GM19238 (cell line): ENCODE results near the gene GNL3L.
"Not testable (repeated sequence)": the region's sequence is repeated elsewhere in the genome, so short reads cannot be mapped to it uniquely, and the experiment has no call there.

ENCODE experiments used
- DNase-seq: peaks from one replicate; pipeline ENCODE4 v3.0.0; 2011; ENCODE audit warnings: low spot score; ENCODE audit not compliant: insufficient read length

The GNL3L gene, protein sequence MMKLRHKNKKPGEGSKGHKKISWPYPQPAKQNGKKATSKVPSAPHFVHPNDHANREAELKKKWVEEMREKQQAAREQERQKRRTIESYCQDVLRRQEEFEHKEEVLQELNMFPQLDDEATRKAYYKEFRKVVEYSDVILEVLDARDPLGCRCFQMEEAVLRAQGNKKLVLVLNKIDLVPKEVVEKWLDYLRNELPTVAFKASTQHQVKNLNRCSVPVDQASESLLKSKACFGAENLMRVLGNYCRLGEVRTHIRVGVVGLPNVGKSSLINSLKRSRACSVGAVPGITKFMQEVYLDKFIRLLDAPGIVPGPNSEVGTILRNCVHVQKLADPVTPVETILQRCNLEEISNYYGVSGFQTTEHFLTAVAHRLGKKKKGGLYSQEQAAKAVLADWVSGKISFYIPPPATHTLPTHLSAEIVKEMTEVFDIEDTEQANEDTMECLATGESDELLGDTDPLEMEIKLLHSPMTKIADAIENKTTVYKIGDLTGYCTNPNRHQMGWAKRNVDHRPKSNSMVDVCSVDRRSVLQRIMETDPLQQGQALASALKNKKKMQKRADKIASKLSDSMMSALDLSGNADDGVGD

DNA sequence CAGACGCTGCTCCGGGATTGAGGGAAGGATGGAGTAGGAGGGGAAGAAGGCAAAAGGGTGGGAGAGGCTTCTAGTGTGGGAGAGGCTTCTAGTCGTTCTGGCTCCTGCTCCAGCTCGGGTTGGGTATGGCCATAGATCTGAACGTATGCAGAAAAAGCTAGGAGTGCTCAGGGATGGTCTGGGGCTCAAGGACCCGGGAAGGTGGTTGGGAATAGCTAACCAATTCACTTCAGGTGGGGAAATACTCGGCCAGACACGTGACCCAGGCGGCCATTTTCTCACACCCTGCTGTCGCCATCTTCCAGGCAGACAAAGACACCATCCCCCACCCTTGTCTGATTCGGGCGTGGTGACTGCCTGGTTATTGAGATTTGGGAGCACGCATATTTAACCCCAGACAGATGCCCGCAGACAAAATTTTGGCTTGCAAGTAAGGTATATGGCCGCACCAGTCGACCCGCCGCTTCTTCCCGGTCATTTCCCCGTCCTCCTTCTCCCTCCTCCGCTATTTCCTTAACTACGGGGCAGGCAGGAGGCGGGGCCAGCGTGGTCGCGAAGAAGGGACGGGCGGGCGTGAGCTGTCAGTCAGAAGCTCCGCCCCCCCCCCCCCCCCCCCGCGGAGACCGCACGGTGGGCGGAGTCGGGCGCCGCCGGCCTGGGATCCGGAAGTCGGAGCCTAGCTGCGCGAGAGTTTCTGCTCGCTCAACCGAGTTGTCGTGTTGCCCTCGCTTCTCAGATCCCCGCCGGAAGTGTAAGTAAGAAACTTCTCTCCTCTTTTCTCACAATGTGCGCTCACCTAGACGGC lies at the start of gene GNL3L:
GNL3L (plus strand) TSS at position 668 of the 805 bp plus-strand sequence. CDS start 2,348 bp downstream, outside the sequence.
- DNase-seq, result peak; percentile 63

DNA sequence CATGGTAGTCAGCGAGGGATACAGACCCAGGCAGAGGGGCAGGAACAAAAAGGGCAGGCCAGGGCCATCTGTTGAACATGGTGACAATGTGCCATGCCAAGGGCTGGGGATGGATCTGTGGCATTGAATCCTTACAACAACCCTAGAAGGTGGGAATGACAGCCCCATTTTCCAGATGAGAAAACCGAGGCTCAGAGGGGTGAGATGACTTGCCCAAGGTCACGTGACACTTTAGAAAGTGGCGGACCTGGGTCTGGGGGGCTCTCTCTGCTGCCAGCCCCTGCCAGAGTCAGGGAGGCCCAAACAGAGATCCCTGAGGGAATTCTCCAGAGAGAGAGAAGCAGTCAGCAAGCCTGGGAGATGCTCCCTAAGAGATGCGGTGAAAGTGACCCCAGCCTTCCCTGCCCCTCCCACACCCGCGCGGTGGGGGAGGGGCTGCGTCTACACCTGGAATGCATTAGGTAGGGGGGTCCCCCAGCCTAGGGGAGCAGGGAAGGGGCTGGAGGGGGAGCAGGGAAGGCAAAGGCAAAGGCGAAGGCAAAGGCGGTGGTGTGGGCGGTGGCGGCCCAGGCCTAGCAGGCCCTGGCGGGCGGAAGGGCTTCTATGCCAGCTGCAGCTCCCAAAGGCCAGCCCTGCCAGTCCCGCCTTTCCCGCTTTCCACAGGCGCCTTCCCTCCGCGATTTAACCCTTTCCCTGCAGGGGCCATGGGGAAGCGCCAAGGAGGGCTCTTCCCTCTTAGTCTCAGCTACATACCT lies 47.0 kb upstream of the GNL3L start:
- no peak for DNase-seq

DNA sequence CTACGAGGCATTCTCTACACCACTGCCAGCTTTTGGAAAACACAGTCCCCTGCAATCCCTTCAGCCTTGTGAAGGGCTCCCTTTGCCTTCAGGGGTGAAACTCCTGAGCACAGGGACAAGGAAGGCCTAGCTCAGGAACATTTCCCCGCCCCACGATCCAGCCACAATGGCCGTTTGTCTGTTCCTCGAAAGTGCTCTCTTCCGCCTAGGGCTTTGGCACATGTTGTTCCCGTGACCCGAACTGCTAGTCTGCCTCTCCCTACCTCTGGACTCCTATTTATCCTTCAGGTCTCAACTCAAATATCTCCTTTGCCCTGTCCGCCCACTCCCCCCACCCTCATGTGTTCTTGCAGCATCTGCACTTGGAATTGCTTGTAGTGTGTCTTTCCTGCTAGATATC lies 46.1 kb upstream of the GNL3L start:
- DNase-seq, result no peak

DNA sequence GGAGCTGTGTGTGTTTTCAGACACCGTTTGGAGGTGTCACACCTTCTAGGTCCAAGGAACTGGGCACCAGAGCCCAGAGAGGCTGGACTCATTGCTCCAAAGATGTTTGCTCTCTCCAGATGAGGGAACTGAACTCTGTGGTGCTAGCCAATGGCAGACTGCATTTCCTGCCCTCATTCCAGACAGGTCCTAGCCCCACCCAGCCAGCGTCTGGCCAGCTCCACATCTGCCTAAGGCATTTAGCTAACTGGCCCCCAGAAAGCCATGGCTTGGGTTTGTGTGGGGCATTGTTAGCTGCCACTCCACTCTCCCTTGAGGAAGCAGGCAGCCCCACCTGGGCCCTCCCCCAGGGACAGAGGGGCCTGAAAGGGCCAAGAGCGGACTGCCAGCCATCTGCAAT lies 45.4 kb upstream of the GNL3L start:
- DNase-seq, result no peak

DNA sequence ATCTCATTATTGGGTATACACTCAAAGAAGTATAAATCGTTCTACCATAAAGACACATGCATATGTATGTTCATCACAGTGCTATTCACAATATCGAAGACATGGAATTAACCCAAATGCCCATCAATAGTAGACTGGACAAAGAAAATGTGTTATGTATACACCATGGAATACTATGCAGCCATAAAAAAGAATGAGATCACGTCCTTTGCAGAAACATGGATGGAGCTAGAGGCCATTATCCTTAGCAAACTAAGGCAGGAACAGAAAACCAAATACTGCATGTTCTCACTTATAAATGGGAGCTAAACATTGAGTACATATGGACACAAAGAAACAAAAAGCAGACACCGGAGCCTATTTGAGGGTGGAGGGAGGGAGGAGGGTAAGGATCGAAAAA lies 40.2 kb upstream of the GNL3L start:
- not testable (repeated sequence) for DNase-seq

DNA sequence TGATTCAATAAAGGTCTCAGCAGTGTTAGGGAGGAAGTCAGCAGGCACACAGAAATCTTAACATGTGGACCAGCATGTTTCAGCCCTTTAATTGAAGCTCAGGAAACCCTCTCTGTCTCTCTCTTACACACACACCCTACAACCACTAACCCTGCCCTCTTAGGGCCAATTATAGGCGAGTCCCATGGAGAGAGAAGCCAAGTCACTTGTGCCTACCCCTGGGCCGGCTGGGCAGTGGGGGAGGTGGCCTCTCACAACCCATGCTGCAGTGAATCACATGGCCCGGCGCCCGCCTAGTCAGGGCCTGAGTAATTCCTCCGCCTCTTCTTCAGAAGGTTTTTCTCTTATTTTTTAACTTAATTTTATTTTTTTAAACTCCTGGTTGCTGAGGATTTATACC lies 37.7 kb upstream of the GNL3L start:
- DNase-seq, result no peak

DNA sequence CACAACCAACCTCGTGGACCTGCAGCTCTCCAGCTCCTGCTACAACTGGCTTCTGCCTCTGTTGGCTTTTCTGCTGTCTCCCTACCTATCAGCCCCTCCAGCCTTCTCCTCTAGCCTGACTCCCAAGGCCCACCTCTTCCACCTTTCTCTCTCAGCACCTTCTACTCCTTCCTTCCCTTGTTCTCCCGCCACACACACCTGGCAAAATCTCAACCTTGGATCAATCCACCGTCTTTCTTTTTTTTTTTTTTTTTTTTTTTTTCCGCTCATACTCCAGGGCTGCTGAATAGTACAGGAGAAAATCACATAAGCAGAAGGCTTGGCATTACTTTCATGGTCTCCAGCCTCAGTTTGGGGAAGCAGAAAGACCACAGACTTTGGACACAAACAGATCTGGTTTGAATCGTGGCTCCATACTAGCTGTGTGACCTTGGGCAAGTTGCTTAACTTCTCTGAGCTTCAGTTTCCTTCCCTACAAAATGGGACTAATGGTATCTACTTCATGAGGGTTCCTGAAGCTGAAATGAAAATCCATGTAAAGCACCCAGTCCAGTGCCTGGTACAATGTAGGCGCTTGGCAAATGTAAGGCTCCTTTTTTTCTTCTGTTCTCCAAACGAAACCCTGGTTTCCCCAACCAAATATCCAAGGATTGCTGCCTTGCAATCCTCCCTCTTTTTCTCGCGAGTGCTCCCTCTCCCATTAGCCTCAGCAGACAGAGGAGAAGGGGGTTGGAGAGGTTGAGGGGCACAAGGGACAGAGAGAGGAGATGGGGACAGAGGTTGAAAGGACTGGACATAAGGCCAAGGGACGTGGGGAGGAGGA lies 35.6 kb upstream of the GNL3L start:
- no peak for DNase-seq

DNA sequence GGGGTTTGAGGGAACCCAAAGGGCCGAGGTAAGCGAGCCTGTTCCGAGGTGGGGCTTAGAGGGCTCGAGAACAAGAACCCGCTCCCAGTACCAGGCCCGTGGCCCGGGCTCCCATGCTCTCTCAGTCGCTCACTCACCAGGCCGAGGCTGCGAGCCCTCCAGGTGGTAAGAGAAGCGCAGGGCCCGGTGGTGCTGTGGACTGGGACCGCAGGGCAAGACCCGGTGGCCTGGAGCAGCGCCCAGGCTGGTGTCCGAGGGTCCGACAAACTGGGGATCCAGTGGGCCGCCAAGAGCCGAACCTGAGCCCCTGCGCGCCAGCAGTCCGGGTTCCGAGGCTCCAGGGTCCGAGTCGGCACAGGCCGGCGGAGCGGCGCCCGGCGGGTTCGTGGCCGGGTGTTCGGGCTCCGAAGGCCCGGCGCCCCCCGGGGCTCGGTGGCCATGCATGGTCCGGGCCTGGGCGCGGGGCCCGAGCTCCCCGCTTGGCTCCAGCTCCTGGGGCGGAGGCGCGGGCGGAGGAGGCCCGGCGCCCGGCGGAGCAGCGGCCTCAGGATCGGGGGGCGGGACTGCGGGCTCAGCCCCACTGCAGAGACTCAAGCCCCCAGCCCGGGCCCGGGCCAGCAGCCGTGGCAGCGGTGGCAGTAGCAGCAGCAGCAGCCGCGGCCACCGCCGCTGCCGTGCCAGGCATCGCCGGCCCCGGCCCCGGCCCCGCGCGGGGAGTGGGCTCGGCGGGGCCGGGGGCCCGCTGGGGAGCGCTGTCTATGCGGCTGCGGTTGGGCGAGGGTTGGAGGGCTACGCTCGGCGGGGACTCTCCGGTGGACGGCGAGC lies 34.8 kb upstream of the GNL3L start:
- no peak for DNase-seq

DNA sequence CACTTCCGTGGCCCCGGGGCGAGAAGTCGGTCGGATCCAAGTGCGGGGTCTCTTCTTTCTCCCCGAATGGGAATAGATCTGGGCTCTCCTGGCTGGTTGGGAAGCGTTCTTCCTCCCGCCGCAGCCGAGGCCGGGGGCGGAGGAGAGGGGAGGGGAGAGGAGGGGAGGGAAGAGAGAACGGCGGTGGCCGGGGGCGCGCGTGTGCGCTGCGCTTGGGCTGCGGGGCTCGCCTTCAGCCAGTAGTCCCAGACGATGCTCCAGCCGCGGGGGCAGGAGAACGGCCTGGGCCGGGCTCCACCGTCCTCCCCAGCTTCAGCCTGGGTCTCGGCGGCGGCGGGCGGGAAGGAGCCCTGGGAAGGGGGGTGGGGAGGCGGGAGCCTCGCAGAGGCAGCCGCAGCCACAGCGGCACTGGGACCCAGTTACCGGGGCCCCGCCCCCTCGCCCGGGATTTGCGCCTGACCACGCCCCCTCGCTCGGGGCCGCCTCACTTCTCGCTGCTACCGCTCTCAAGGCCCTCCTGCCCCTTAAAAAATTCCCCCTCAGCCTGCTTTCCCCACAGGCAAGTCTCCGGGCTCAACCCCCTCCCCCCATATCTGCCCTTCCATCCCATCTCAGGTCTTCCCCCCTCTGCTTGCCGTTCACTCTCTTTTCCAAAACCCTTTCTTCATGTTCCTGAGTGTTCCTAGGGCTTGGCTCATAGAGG lies 34.1 kb upstream of the GNL3L start, which contains the start of gene FGD1:
FGD1 (minus strand) TSS at position 421 of the 703 bp plus-strand sequence. CDS start 802 bp downstream, outside the sequence.
- peak; percentile 27 for DNase-seq

DNA sequence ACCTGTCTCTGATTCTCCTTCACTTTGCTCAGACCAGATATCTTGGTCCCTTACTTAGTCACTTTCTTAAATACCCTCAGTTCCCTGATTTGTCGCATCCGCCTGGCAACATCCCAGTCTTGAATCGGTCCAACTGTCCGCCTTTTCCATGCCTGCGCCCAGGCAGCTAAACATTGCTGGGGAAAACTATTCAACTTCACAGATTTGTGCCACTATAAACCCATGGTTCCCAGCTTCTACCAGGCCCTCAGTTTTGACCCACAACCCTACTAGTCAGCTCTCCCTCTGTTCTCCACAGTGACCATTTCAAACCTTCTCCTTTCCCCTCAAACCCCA lies 33.5 kb upstream of the GNL3L start:
- no peak for DNase-seq

DNA sequence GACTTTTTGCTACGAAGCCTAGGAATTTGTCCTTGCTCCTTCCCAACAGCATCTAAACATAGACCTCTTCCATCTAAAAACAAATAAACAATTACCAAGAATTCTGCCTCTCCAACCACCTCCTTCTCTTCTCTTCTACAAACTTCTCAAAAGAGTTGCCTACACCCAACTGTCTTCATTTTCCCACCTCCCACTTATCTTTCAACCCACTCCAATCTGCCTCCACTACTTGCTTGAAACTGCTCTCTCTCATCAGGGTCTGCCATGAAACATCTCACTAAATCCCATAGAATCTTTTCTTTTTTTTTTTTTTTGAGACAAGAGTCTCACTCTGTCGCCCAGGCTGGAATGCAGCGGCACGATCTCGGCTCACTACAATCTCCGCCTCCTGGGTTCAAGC lies 33.1 kb upstream of the GNL3L start:
- DNase-seq, result no peak

DNA sequence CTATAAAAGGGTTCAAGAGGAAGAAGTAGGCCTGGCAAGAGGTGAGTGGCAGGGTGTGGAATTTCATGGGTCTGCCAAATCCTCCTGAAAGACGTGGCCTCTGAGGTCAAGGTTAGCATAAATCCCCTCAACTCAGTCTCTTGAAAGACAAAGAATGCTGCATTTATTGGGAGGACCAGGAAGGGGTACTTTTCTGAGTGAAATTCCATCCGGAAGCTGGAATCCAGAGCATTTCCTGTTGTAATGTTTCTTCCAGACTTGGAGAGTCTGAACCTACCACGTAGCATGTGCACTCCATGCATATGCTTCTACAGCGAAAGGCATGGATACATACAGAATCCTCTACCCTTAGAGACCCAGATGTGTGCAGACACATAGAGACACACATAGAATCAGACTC lies 20.6 kb upstream of the GNL3L start:
- DNase-seq, result no peak

DNA sequence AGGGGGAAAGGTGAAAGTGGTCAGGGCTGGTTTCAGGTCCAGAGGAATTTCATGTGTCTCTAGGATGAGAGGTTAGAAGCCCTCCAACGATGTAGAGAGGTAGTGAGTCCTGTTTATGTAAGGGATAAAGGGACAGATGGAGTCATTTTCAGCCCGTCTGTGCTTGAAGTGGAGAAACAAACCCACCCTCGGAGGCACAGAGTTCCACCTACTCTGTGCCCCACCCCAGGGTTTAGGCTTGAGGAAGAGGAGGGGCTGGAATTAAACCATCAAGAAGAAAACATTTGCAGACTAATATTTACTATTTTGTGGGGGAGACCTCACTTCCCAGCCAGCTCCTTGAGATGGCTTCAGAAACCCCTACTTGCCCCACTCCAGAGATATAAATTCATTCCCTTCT lies 868 bp upstream of the GNL3L start:
- DNase-seq, result no peak

DNA sequence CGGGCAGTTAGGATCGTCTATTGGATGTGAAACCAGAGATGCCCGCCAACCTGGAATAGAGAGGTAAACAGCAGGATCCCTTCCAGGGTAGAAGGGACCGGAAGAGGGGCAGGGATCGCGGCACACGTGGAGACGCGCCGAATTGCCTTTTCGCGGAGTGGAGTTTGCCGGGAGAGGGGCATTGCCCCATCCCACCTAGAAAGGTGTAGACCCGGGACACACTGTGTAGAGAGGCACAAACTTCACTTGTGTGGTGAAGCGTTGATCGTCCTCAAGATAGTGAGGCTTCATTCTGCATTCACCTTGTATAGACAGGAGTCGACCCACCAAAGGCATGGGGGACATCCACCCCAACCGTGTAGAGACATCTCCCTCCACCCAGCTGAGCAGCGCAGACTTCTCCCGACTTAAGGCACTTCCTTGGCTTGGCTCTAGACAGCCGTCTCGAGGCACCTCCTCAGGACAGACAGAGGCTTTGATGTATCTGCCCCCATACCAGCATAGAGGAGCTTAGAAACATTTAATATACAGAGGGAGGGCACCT lies 410 bp downstream of the GNL3L start:
- no peak for DNase-seq

DNA sequence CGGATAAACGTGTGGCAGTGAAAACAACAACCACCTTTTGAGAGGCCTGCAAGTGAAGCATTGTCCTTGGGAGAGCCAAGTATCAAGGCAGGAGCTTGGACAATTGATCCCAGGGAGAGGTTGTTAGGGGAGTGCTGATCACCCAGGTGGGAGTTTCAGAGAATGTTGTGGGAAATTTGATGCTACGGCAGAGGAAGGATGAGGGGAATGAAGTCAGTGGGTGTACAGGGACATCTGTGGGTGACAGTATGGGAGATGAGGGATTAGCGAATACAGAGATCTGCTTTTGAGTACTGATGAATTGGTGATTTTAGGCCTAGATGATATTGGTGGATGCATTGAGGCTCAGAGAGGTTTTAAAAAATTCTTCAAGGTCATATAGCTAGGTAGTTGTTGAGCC lies 4.3 kb downstream of the GNL3L start:
- DNase-seq, result no peak

DNA sequence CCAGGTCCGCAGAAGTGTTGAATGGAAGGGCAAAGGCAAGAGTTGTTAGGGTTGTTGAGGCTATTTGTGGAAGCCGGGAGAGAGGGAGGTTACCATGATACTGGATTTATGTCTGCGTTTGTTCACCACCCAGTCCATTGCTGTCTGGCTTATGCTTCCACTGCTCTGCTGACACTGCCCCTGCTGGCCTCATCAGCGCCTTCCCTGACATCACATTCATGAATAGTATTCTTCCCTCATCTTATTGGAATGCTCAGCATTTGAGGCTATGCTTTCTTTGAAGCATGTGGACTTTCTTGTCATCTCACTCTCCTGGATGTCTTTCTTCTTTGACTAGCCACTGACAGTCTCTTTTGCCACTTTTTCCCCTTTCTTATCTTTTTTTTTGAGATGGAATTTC lies 10.3 kb downstream of the GNL3L start:
- DNase-seq, result no peak

DNA sequence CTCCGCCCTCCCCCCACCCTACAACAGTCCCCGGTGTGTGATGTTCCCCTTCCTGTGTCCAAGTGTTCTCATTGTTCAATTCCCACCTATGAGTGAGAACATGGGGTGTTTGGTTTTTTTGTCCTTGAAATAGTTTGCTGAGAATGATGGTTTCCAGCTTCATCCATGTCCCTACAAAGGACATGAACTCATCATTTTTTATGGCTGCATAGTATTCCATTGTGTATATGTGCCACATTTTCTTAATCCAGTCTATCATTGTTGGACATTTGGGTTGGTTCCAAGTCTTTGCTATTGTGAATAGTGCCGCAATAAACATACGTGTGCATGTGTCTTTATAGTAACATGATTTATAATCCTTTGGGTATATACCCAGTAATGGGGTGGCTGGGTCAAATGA lies 12.2 kb downstream of the GNL3L start:
- DNase-seq, result not testable (repeated sequence)

DNA sequence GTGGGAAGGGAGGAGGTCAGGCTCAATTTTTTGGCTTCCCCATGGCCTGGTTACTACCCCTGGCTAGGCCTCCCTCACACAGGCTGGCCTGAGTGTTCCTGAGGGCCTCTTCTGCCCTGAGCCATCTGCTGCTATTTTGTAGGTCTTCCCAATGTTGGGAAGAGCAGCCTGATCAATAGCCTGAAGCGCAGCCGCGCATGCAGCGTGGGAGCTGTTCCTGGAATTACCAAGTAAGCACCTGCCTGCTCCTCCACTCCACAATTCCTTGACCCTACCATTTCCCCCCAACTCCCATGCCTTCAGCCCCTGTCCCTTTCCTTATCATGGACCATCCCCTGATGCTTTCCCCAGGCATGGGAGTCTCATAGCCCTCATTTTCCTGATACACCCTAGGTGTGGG lies 20.8 kb downstream of the GNL3L start:
- DNase-seq, result no peak

DNA sequence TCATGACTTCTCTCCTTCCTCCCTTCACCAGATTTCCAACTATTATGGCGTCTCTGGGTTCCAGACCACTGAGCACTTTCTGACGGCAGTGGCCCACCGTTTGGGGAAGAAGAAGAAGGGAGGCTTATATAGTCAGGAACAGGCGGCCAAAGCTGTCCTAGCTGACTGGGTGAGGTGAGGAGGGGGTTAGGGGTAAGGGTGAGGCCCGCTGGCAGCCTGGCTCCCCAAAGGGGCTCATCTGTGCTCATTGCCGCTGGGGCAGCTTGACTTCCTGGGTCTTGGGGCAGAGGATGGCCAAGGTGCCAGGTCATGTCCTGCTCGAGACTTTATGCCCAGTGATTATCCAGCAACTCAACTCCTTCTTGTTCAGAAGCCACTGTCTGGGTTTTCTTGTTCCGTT lies 21.8 kb downstream of the GNL3L start:
- DNase-seq, result no peak
